G401 (cell line): ENCODE measurements around the gene DBH. TPM values are rescaled to one million over a fixed set of nuclear protein-coding genes. Genes with fewer than 3 reads are reported as not detected.

Experiments used
- DNase-seq: peaks from one replicate; pipeline ENCODE4 v3.0.0-alpha.2; 2015; ENCODE audit warnings: low spot score
- in situ Hi-C: cut with HindIII; loops from 2 replicates; pipeline ENCODE4 v1.10.0; 2016; ENCODE audit warnings: low sequenced_read_pairs, mixed read lengths
- total RNA-seq: library from RNA; depleted of rRNA; stranded (reverse); fragments of >200 nt; shearing (Covaris generic); gene quantifications from 2 replicates; pipeline ENCODE4 v1.2.3, GENCODE V29; 2014

DBH gene
- total RNA-seq, 1 experiment from 2014 or later: not detected

- in situ Hi-C loops: no loop called here
- DNase-seq: no peak
These were observed 51.9 kb downstream of the DBH start for GRCh38 chr9:133687856-133688761.

DNA sequence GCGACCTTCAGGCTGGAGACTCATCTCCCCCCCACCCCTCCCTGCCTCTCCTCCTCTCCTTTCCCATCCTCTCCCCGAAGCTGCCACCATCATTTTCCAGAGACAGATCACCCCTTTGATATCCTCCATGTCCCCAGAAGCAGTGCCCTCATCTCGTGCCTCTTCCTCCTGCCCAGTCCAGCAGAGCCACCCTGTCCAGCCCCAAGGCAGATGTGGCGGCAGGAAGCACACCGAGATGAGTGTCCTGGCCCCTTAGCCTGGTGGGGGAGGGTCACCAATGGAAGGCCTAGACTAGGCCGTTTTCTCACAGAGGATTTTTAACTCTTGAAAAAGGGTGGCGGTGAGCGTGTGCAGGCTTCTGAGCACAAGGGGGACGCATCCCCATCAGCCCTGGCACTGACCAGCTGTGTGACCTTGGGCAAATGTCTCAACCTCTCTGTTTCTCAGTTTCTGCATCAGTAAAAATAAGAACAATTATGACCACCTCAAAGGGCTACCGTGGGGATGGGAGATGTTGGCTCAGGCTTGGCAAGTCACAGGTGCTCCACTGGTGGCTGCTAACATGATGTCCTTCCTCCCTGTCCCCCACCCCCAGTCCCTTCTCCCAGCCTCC is 53.1 kb downstream of the DBH start:
- no peak for DNase-seq
- in situ Hi-C loops: no loop called here

DNA sequence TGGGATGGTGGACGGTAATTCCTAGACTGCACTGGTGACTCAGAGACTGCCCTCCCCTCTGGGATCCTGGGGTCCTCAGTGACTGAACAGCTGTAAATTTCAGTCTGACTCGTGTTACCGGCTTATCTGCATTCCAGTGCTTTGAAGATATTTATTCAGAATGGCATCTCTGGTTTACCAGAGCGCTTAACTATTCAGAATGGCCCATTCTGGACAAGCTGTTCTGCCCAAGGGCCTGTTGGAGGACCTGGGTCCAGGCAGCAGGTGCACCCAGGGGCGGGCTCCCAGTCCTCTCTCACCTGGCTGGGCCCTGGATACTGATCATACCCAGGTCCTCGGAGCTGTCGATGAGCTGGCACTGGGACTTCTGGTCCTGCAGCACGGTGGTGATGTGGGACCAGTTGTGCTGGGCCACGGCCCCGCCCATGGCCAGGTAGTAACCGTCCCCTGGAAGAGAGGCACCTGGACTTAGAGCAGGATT is 54.0 kb downstream of the DBH start:
- no peak for DNase-seq
- in situ Hi-C loops: no loop called here

DNA sequence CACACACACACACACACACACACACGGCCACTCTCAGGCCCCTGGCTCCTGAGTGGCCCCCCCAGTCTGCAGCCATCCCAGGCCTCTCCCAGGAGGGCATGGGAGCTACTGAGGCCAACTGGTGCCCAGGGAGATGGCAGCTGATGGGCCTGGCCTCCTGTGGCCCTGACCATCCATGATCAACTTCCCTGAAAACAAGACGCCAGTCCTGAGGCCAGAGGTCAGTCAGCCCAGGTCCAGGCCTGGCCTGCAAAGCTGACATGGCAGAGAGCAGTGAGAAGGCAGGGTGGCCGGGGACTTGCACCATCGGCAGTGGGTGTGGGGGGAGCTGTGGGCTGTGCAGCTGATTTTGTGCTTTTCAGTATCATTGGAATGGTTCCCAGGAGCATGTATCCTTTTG is 55.0 kb downstream of the DBH start:
- in situ Hi-C loops: no loop called here
- no peak for DNase-seq

- in situ Hi-C loops: no loop called here
- no peak for DNase-seq
These were observed 55.6 kb downstream of the DBH start for GRCh38 chr9:133691626-133692363.

DNA sequence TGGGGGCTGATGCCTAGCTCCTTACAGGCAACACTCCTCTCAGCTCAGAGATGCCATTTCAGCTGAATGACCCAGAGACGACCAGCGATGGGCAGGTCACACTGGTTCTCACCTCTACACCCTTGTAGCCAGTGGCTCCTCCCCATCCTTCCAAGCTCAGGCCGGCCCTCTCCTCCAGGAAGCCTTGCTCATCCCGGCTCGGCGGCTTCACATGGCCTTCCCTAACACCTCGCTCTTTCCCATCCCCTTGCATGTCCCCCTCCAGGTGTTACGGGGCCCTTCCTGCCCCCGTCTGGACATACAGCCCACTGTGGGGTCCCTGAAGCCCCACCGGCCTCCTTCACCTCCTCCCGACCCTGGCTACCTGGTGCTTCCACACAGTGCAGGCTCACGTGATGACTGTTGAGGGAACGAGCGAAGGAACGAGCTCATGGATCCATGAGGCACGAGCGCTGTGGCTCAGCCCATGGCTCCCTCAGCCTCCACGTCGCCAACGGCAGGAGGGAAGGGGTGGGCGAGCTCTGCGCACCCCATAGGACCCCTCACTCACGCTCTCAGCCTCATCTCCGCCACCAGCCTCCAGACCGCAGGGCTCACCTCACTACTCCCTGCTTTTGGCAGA is 56.3 kb downstream of the DBH start:
- in situ Hi-C loops: no loop called here
- no peak for DNase-seq

- in situ Hi-C loops: no loop called here
- no peak for DNase-seq
These were observed 57.0 kb downstream of the DBH start for GRCh38 chr9:133693116-133693515.

DNA sequence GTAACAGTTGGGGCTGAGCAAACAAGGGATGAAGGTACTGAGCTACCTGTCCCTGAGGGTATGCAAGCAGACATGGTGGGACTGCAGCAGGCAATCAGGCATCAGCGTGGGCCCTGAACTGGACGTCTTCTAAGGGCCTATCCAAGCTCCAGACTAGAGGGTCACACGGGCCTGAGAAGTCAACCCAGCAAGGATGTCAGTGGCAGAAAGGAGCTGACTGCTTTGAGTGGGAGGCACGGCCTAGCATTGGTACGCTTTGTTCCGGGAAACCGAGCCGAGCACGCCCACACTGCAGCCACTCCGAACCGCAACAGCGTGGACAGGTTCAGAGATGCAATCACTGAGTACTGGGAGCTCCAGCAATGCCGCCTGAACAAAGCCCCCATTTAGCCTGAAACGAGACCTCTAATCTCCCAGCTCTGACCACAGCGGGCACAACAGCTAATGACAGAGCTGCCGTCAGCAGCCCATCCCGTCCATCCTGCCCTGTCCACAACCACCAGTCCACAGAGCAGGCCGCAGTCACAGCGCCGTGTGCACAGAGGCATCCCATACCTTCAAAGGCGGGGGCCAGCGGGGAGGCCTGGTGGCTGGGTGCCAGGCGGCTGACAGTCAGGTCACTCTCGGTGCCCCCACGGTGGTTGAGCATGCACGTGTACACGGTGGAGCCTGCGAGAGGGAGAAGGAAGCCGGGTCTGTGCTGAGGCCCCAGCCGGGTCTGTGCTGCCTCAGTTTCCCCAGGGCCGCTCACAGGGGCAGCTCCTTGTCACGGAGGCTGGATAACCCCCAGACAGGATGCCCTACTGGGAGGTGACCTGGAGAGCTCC is 57.8 kb downstream of the DBH start:
- DNase-seq: no peak
- in situ Hi-C loops: no loop called here

DNA sequence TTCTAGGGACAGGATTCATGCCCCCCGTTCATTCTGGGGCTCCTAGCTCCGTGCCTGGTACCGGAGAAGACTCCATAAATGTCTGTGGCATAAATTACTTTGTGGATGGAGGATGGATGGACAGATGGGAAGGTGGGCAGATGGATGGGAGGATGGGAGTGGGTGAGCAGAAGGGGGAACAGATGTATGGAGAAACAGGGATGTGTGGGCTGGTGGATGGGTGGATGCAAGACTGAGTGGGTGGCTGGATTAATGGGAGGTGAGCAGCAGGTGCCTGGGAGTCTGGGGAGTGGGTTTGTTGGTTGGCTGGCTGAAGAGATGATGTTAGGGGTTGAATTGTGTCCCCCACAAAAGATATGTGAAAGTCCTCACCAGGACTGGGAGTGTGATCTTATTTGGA is 58.5 kb downstream of the DBH start:
- in situ Hi-C loops: no loop called here
- DNase-seq: no peak

GRCh38 chr9:133696071-133696472 is 59.9 kb downstream of the DBH start:
- in situ Hi-C loops: no loop called here
- DNase-seq: no peak

GRCh38 chr9:133699546-133699945 is 63.4 kb downstream of the DBH start:
- no peak for DNase-seq
- in situ Hi-C loops: no loop called here

DNA sequence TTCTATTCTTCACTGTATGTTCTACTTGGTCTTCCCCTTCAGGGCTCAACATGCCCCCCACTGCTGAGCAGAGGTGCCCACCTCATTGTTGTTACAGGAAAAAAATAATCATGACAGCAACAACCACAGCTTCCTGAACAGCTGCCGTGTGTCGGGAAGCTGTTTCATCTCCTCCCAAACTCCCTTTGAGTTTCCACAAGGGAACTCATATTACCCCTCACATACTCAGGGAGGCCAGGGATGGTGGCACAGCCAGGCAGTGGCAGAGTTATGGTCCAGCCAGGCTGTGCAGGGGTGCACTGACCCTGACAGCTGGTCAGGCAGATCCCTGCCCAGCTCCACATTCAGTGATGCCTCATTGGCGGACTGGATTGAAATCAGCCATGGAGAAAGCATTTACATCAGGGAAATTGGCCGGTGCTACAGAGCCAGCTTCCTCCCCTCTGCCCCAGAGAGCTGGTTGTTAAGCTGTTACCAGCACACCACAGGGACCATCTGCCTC is 64.7 kb downstream of the DBH start:
- DNase-seq: no peak
- in situ Hi-C loops: no loop called here

- in situ Hi-C loops: no loop called here
- peak; percentile 40 for DNase-seq
These were observed 65.3 kb downstream of the DBH start for GRCh38 chr9:133701321-133701980.

GRCh38 chr9:133701981-133702797 is 66.0 kb downstream of the DBH start:
- peak; percentile 10 for DNase-seq
- in situ Hi-C loops: no loop called here

GRCh38 chr9:133702798-133703590 is 66.8 kb downstream of the DBH start:
- in situ Hi-C loops: no loop called here
- no peak for DNase-seq

DNA sequence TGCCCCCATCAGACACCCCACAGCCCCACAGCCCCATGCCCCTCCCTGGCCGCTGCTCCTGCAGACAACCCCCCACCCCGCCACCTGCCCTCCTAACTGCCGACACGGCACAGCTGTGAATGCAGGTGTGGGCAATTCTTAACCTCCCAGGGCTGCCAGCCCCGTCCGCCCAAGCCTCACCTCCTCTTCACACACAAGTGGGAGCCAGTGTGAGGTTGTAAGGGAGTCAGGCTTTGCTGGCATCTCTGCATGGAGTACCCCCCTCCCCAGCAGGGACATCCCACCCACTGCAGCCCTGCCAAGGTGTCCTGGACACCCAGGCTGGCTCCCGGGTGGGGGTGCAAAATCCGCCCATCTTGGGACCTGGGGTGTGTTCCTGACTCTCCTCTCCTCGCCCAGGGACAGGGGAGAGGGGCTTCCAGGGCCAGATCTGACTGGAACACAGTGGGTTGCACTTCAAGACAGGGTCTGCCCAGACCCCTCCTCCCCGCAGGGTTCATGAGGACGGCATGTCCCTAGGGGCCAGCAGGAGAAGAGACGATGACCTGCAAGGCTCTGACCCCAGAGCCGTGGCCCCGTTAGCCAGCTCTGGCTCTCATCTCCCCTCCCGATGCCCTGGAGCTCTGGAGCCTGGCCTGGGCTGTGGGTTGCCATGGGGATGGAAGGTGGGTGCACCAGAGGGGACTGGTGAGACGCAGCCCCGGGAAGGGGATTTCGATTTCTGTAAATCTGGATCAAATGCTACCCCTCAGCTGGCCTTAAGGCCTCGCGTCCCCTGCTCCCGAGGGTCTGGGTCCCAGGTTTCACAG is 67.6 kb downstream of the DBH start:
- no peak for DNase-seq

More for the DNA sequence above, 67.6 kb downstream of the DBH start:
- in situ Hi-C loops: no loop called here
